ENCODE data around the gene NXN.

DNA sequence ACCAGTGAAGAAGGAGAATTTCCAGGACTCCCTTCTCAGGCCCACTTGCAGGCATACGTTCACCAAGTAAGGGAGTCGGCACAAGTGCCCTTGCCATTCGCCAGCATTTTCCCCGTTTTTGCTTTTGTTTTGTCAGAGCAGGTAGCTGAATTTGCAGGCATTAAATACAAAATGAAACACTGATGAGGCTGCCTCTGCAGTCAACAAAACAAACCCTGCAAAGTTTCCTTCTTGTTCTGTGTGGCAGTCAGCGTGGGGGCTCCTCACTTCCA, 205.3 kb downstream of the NXN start:
- TF ChIP-seq, protein P1, sequence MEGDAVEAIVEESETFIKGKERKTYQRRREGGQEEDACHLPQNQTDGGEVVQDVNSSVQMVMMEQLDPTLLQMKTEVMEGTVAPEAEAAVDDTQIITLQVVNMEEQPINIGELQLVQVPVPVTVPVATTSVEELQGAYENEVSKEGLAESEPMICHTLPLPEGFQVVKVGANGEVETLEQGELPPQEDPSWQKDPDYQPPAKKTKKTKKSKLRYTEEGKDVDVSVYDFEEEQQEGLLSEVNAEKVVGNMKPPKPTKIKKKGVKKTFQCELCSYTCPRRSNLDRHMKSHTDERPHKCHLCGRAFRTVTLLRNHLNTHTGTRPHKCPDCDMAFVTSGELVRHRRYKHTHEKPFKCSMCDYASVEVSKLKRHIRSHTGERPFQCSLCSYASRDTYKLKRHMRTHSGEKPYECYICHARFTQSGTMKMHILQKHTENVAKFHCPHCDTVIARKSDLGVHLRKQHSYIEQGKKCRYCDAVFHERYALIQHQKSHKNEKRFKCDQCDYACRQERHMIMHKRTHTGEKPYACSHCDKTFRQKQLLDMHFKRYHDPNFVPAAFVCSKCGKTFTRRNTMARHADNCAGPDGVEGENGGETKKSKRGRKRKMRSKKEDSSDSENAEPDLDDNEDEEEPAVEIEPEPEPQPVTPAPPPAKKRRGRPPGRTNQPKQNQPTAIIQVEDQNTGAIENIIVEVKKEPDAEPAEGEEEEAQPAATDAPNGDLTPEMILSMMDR (conservative IDR thresholded peaks at IDR 0.05; ENCODE audit: low read depth, low read length), result no peak
- no peak for TF ChIP-seq EZH2 (IDR thresholded peaks at IDR 0.05; ENCODE audit: low read length, unreplicated experiment)
- TF ChIP-seq EZH2phosphoT487 (IDR thresholded peaks at IDR 0.05; ENCODE audit: borderline replicate concordance, low read length), result no peak
